ENCODE results near the gene ABHD8.

DNA sequence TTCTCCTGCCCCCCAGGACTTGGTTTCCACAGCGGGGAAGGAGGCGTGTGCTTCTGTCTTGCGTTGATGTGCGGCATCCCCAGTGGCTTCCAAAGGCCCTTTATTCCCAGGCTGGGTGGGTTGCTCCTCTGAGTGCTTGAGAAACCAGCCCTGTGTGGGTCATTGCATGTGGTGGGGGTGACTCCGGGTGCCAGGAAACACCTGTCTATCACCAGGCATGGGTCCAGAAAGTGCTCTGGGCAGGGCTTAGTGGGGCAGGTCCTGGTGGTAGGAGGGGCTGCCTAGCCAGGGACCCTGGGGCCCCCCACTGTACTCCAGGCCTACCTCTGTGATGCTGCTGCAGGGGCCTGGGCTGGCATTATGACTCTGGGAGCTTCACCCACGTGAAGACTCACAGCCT lies 15.7 kb upstream of the ABHD8 start:
- TF ChIP-seq, protein P1, sequence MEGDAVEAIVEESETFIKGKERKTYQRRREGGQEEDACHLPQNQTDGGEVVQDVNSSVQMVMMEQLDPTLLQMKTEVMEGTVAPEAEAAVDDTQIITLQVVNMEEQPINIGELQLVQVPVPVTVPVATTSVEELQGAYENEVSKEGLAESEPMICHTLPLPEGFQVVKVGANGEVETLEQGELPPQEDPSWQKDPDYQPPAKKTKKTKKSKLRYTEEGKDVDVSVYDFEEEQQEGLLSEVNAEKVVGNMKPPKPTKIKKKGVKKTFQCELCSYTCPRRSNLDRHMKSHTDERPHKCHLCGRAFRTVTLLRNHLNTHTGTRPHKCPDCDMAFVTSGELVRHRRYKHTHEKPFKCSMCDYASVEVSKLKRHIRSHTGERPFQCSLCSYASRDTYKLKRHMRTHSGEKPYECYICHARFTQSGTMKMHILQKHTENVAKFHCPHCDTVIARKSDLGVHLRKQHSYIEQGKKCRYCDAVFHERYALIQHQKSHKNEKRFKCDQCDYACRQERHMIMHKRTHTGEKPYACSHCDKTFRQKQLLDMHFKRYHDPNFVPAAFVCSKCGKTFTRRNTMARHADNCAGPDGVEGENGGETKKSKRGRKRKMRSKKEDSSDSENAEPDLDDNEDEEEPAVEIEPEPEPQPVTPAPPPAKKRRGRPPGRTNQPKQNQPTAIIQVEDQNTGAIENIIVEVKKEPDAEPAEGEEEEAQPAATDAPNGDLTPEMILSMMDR (IDR thresholded peaks at IDR 0.05; ENCODE audit: insufficient read depth, low read depth, low read length): no peak
- TF ChIP-seq EZH2 (IDR thresholded peaks at IDR 0.05; ENCODE audit: insufficient read depth, low read length): no peak

Data from astrocyte (in vitro differentiated cells and primary cell).